ENCODE measurements around the gene CCDC171.

Gene CCDC171

DNA sequence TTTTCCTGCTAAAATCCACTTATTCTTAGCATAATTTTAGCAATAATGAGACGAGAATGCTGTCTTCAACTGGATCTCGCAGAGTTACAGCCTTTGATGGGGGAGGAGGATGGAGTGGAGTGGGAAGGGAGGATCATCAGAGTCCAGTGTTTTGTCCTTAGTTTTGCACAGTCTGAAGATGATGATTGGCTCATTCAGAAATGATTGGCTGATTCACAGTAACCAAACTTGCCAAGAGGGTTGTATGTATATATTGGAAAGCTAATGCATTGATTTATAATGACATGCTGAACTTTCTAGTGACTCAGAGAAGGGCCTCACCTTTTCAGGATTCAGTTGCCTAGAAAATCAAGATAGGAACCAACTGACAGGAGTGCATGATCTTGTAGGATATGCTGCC lies 448.0 kb downstream of the CCDC171 start:
- FAIRE-seq, result no peak
- DNase-seq (ENCODE audit: insufficient read length, low spot score), result no peak
- TF ChIP-seq, protein P1, sequence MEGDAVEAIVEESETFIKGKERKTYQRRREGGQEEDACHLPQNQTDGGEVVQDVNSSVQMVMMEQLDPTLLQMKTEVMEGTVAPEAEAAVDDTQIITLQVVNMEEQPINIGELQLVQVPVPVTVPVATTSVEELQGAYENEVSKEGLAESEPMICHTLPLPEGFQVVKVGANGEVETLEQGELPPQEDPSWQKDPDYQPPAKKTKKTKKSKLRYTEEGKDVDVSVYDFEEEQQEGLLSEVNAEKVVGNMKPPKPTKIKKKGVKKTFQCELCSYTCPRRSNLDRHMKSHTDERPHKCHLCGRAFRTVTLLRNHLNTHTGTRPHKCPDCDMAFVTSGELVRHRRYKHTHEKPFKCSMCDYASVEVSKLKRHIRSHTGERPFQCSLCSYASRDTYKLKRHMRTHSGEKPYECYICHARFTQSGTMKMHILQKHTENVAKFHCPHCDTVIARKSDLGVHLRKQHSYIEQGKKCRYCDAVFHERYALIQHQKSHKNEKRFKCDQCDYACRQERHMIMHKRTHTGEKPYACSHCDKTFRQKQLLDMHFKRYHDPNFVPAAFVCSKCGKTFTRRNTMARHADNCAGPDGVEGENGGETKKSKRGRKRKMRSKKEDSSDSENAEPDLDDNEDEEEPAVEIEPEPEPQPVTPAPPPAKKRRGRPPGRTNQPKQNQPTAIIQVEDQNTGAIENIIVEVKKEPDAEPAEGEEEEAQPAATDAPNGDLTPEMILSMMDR (IDR thresholded peaks at IDR 0.05; ENCODE audit: insufficient read depth, missing control alignments), result no peak

DNA sequence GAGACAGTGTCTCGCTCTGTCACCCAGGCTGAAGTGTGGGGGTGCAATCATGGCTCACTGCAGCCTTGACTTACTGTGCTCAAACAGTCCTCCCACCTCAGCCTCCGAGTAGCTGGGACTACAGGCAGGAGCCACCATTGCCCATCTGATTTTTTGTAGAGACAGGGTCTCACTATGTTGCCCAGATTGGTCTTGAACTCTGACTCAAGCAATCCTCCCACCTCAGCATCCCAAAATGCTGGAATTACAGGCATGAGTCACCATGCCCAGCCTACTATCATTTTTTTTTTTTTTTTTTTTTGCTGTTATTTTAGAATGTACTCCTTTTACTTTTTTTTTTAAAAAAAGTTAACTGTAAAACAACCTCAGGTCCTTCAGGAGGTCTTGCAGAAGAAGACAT lies 449.0 kb downstream of the CCDC171 start:
- DNase-seq (ENCODE audit: insufficient read length, low spot score) (no peak), FAIRE-seq (no peak)
- TF ChIP-seq, protein P1 (IDR thresholded peaks at IDR 0.05; ENCODE audit: insufficient read depth, missing control alignments), result no peak

DNA sequence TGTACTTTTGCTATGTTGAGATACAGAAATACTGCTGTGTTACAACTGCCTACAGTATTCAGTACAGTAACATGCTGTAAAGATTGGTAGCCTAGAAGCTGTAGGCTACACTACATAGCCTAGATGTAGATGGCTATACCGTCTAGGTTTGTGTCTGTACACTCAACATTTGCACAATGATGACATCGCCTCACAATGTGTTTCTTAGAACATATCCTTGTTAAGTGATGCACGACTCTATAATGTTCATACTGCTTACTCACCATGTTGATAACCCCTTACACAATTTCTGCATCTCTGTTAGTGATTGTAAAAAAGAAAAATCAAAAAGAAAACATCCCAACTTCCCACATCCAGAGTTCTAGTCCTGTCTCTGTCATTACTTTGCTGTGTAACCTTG lies 450.0 kb downstream of the CCDC171 start:
- TF ChIP-seq, protein P1 (IDR thresholded peaks at IDR 0.05; ENCODE audit: insufficient read depth, missing control alignments), result no peak
- DNase-seq (ENCODE audit: insufficient read length, low spot score), result no peak
- FAIRE-seq, result no peak

DNA sequence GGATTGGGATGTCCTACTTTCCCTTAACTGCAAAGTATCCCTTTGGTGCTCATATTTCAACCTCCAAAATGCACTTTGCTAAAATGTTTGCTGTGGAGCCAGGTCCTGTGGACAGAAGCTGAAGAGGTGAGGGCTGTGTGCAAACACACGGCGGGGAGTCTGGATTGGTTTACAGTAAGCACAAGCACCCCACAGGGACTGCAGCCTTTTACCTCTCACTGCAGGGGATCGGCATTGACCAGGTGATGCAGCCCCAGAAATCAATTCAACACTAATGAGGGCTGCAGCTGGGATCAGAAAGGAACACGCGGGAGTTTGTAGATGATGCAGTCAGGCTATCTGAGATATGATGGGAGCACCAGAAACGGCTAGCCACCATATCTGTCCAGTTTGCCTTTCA lies 450.9 kb downstream of the CCDC171 start:
- FAIRE-seq, result no peak
- DNase-seq (ENCODE audit: insufficient read length, low spot score), result no peak
- TF ChIP-seq, protein P1 (IDR thresholded peaks at IDR 0.05; ENCODE audit: insufficient read depth, missing control alignments), result no peak

DNA sequence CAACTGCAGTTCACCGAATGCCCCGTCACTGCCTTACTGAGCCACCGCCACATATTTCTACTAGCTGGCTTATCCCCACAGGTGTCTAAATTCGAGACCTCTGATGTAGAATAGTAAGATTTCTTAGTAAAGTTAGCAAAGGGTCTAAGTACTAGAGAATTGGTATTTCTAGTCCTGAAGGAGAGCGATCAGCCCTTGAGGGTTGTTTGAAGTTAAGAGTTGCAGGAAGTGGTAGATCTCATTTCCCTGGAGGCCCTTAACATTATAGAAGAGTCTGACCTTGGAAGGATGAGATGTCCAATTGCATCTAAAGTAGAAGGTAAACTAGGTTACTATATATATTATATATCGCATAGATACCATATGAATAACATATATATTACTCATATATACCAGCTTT lies 451.8 kb downstream of the CCDC171 start:
- FAIRE-seq, result no peak

DNA sequence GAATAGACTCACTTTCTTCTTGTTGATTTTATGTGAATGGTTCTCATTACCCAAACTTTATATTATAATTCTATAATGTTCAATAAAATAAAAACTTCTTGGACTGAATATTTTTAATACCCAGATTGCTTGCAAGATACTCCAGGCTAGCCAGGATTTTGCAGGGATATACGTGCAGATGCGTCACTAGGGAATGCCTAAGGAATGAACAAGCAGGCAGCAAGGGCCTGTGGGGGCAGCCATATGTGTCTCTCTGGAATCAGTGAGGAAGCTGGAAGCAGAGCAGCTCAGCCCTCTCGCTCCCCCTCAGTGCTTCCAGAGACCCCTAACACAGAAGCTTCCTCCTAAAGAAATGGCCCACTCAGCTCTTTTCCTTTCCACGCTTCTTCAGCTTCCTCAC lies 457.4 kb downstream of the CCDC171 start:
- FAIRE-seq (no peak), DNase-seq (ENCODE audit: insufficient read length, low spot score) (no peak)
- TF ChIP-seq, protein P1 (IDR thresholded peaks at IDR 0.05; ENCODE audit: insufficient read depth, missing control alignments), result no peak

More for the DNA sequence above, 451.8 kb downstream of the CCDC171 start:
- no peak for DNase-seq (ENCODE audit: insufficient read length, low spot score)
- TF ChIP-seq, protein P1 (IDR thresholded peaks at IDR 0.05; ENCODE audit: insufficient read depth, missing control alignments), result no peak

DNA sequence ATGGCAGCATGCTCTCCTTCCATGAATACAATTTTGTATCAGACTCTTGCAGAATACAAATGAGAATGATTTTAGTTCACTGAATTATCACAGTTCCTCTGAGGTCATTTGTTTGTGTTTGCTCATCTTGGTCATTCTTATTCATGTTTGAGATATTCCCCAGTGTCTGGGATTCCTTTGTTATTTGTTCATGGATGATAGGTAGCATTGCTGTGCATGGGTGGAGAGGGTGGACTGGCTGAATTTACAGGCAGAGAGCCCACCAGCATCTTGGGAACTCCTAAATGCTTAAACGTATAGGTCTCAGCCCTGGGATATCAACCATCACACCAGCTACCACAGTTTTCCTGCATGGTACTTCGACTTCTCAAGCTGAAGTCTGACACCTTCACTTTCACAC lies 459.8 kb downstream of the CCDC171 start:
- no peak for DNase-seq (ENCODE audit: insufficient read length, low spot score)
- FAIRE-seq, result no peak
- TF ChIP-seq, protein P1 (IDR thresholded peaks at IDR 0.05; ENCODE audit: insufficient read depth, missing control alignments), result no peak
